HCT116 (cell line): Measurements from ENCODE around the gene OR1D2. TPM values are rescaled to one million over a fixed set of nuclear protein-coding genes. Genes with fewer than 3 reads are reported as not detected.

Experiments used
- ATAC-seq: fragments of 200-7000 bp; cut with Tn5 transposase; 2 replicates; pipeline ENCODE4 v1.9.1; 2020; ENCODE audit warnings: mild to moderate bottlenecking, moderate library complexity
- BruUV-seq: library from RNA; stranded (reverse); fragments of 400-500 nt; replicated peaks from 2 replicates; lab custom pipeline; 2021; lab: Mats Ljungman, UMichigan
- CTCF ChIA-PET: fragments of 300-600 bp; sonication (Branson Sonifier 250); formaldehyde crosslinking; loops from one replicate; lab custom pipeline; 2021; ENCODE audit warnings: antibody characterized with exemption; lab: Charles Lee
- POLR2A ChIA-PET: fragments of 300-600, 350-600 bp; sonication (Branson Sonifier 250); formaldehyde crosslinking; loops from one replicate; lab custom pipeline; 2021; ENCODE audit warnings: antibody characterized with exemption; lab: Charles Lee
- RAD21 ChIA-PET, 2 experiments: fragments of 300-600 bp; sonication (Branson Sonifier 250); formaldehyde crosslinking; loops; one replicate each; lab custom pipeline; 2023; ENCODE audit warnings: low total read pairs in 2 of 2; ENCODE audit not compliant: uncharacterized antibody in 2 of 2, unreplicated experiment in 2 of 2, low non-redundant PET in 1 of 2; lab: Charles Lee
- DNase-seq: peaks from one replicate; pipeline ENCODE4 v3.0.0-alpha.2; 2010; ENCODE audit warnings: low read depth, low spot score
- H2AFZ ChIP-seq: fragments of 200-600 bp; shearing (Covaris generic), sonication (generic); 2 replicates; pipeline ENCODE4 v1.6.1; 2017; ENCODE audit warnings: low read depth, mixed run types, mixed read lengths, antibody characterized with exemption, low read length; ENCODE audit not compliant: poor library complexity, severe bottlenecking
- H3K27ac ChIP-seq: 2 replicates; pipeline ENCODE4 v1.5.1; 2012; ENCODE audit warnings: low read depth, low read length
- H3K27me3 ChIP-seq: fragments of 200-600 bp; sonication (generic); 2 replicates; pipeline ENCODE4 v1.6.1; 2016; ENCODE audit warnings: mixed run types, low read length, mixed read lengths; ENCODE audit not compliant: insufficient read depth
- H3K36me3 ChIP-seq, 2 experiments: fragments of 200-500 bp in 1 of 2; fragments of 200-600 bp in 1 of 2; sonication (Bioruptor generic) in 1 of 2; sonication (generic) in 1 of 2; 2 replicates each; pipeline versions ENCODE4 v1.5.1 to v1.6.1; 2014 to 2016; ENCODE audit warnings: low read length in 2 of 2, inconsistent platforms in 1 of 2, mixed read lengths in 1 of 2, mixed run types in 1 of 2; ENCODE audit not compliant: insufficient read depth in 2 of 2, control insufficient read depth in 1 of 2
- H3K4me1 ChIP-seq, 2 experiments: fragments of 200-600 bp in 1 of 2; sonication (generic) in 1 of 2; 2 replicates each; pipeline versions ENCODE4 v1.5.1 to v1.6.1; 2012 to 2017; ENCODE audit warnings: low read length in 2 of 2, inconsistent platforms in 1 of 2, mild to moderate bottlenecking in 1 of 2, mixed read lengths in 1 of 2, mixed run types in 1 of 2, moderate library complexity in 1 of 2; ENCODE audit not compliant: insufficient read depth in 2 of 2, control insufficient read depth in 1 of 2
- H3K4me2 ChIP-seq: fragments of 200-600 bp; sonication (generic); 2 replicates; pipeline ENCODE4 v1.6.1; 2017; ENCODE audit warnings: mixed run types, low read length, mixed read lengths
- H3K4me3 ChIP-seq, 2 experiments: fragments of 200-600 bp in 1 of 2; sonication (generic) in 1 of 2; replicated peaks in 1 of 2; 2 replicates each; pipeline ENCODE4 v1.5.1; 2011 to 2016; ENCODE audit warnings: low read length in 2 of 2, control low read depth in 1 of 2, low read depth in 1 of 2, mild to moderate bottlenecking in 1 of 2, mixed read lengths in 1 of 2, mixed run types in 1 of 2
- H3K79me2 ChIP-seq: fragments of 200-600 bp; sonication (generic); 2 replicates; pipeline ENCODE4 v1.6.1; 2017; ENCODE audit warnings: mild to moderate bottlenecking, mixed run types, low read length, moderate library complexity, mixed read lengths; ENCODE audit not compliant: insufficient read depth
- H3K9ac ChIP-seq: fragments of 200-600 bp; sonication (generic); 2 replicates; pipeline ENCODE4 v1.6.1; 2016; ENCODE audit warnings: low read length, mixed read lengths
- H3K9me2 ChIP-seq: fragments of 200-600 bp; sonication (generic), shearing (Covaris generic); 2 replicates; pipeline ENCODE4 v1.6.1; 2017; ENCODE audit warnings: mixed run types, mild to moderate bottlenecking, moderate library complexity; ENCODE audit not compliant: insufficient read depth
- H3K9me3 ChIP-seq, 2 experiments: fragments of 200-500 bp in 1 of 2; fragments of 200-600 bp in 1 of 2; sonication (Bioruptor generic) in 1 of 2; sonication (generic) in 1 of 2; 2 replicates each; pipeline ENCODE4 v1.6.1; 2014 to 2017; ENCODE audit warnings: low read length in 2 of 2, mixed read lengths in 2 of 2, inconsistent platforms in 1 of 2, low read depth in 1 of 2, mild to moderate bottlenecking in 1 of 2, mixed run types in 1 of 2, moderate library complexity in 1 of 2; ENCODE audit not compliant: control insufficient read depth in 1 of 2, insufficient read depth in 1 of 2
- H4K20me1 ChIP-seq: fragments of 200-600 bp; sonication (generic), shearing (Covaris generic); 2 replicates; pipeline ENCODE4 v1.6.1; 2017; ENCODE audit warnings: mixed run types, mild to moderate bottlenecking, moderate library complexity; ENCODE audit not compliant: insufficient read depth
- CBX3 ChIP-seq: IDR thresholded peaks from 2 replicates; pipeline ENCODE4 v1.6.1; 2012; ENCODE audit warnings: low read depth
- EZH2 ChIP-seq: fragments of 200-600 bp; sonication (generic); IDR thresholded peaks from 2 replicates; pipeline ENCODE4 v1.6.1; 2017; ENCODE audit warnings: antibody characterized with exemption, mixed run types
- EZH2phosphoT487 ChIP-seq: fragments of 200-600 bp; IDR thresholded peaks from 2 replicates; pipeline ENCODE4 v1.6.1; 2018; ENCODE audit warnings: antibody characterized with exemption, borderline replicate concordance
- FOSL1 ChIP-seq: IDR thresholded peaks from 2 replicates; pipeline ENCODE4 v1.6.1; 2012; ENCODE audit warnings: low read depth
- JUND ChIP-seq: IDR thresholded peaks from 2 replicates; pipeline ENCODE4 v1.6.1; 2012
- POLR2A ChIP-seq: IDR thresholded peaks from 2 replicates; pipeline ENCODE4 v1.7.0; 2011; ENCODE audit warnings: borderline replicate concordance; ENCODE audit not compliant: insufficient read depth, insufficient read length; ENCODE audit errors: extremely low read depth
- SP1 ChIP-seq: IDR thresholded peaks from 2 replicates; pipeline ENCODE4 v1.6.1; 2012; ENCODE audit warnings: low read depth
- SRF ChIP-seq: IDR thresholded peaks from 2 replicates; pipeline ENCODE4 v1.6.1; 2012; ENCODE audit warnings: low read depth
- TCF7L2 ChIP-seq: IDR thresholded peaks from 2 replicates; pipeline ENCODE4 v1.7.0; 2011; ENCODE audit warnings: borderline replicate concordance, inconsistent platforms; ENCODE audit not compliant: insufficient read depth, insufficient read length; ENCODE audit errors: extremely low read depth
- YY1 ChIP-seq: IDR thresholded peaks from 2 replicates; pipeline ENCODE4 v1.6.1; 2011; ENCODE audit warnings: low read length, low read depth, moderate library complexity, mild to moderate bottlenecking; ENCODE audit not compliant: insufficient replicate concordance; ENCODE audit errors: extremely low read depth
- intact Hi-C: fragments of 100-400 bp; cut with micrococcal nuclease; formaldehyde crosslinking; loops from 2 replicates; pipeline ENCODE4 v1.10.0; 2022
- total RNA-seq: library from RNA; stranded (reverse); gene quantifications from one replicate; pipeline ENCODE4 v1.2.1, GENCODE V29; 2021; ENCODE audit not compliant: unreplicated experiment
- TF ChIP-seq, protein P1 (sequence below): IDR thresholded peaks from 2 replicates; pipeline ENCODE4 v1.6.1; 2012
- TF ChIP-seq, protein P2 (sequence below), 3 experiments: fragments of 200-600 bp in 1 of 3; sonication (generic) in 1 of 3; IDR thresholded peaks in 2 of 3; conservative IDR thresholded peaks in 1 of 3; 2 replicates each; pipeline ENCODE4 v1.5.1; 2012 to 2017; ENCODE audit warnings: low read depth in 2 of 3, low read length in 2 of 3, antibody characterized with exemption in 1 of 3, borderline replicate concordance in 1 of 3, control low read depth in 1 of 3, mild to moderate bottlenecking in 1 of 3, mixed read lengths in 1 of 3, mixed run types in 1 of 3, moderate library complexity in 1 of 3; ENCODE audit not compliant: insufficient read depth in 1 of 3
- TF ChIP-seq, protein P3 (sequence below): IDR thresholded peaks from 2 replicates; pipeline ENCODE4 v1.6.1; 2012; ENCODE audit warnings: low read depth

OR1D2 gene
- total RNA-seq, 1 experiment from 2014 or later, result not detected

DNA sequence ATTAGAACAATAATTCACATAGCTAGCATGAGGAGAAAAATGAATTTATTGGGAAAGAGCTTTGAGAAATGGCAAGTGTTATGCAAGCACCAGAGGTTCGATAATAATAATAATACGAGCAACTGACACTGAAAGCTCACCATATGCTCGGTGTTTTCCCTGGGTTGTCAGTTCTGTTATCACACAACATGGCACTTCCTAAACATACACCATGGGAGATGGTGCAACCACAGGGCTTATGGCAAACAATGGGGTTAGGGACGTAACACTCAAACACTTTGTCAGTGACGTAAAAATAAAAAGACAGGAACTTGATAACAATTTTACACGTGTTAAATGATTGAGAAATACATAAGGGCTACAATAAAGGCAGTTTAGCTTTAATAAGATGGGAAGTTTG lies 64.5 kb downstream of the OR1D2 start:
- H3K4me3 ChIP-seq, result no peak overlapping the region
- H2AFZ ChIP-seq, result no peak overlapping the region
- no peaks in the 10 kb centered on the region for H3K27me3 ChIP-seq
- CTCF ChIA-PET, result interaction anchor here (1.1 kb wide), 1 partner anchor 9 kb away, joined by 3 read pairs; no protein-coding TSS in a partner anchor
- peaks cover 5 to 17% of the 10 kb centered on the region in 2 experiments; a peak in 2 of 4 replicates for H3K9me3 ChIP-seq
- no peak overlapping the region for H3K27ac ChIP-seq
- no peaks in the 10 kb centered on the region for H3K4me1 ChIP-seq
- DNase-seq (no peak), ATAC-seq (no peak)
- RAD21 ChIA-PET, result no interaction called here
- POLR2A ChIA-PET, result no interaction called here
- BruUV-seq, result no TSS peak
- no peaks in the 10 kb centered on the region for H3K9me2 ChIP-seq
- no peaks in the 10 kb centered on the region for H3K79me2 ChIP-seq
- no peak overlapping the region for H3K9ac ChIP-seq
- intact Hi-C loops, result loop anchor here (10.0 kb wide), 1 partner anchor 495 kb away; no protein-coding TSS in a partner anchor
- H4K20me1 ChIP-seq, result no peaks in the 10 kb centered on the region
- no peak overlapping the region for H3K4me2 ChIP-seq
- no peak for TF ChIP-seq JUND
- TF ChIP-seq, protein P1, sequence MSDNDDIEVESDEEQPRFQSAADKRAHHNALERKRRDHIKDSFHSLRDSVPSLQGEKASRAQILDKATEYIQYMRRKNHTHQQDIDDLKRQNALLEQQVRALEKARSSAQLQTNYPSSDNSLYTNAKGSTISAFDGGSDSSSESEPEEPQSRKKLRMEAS, result no peak
- no peak for TF ChIP-seq EZH2
- no peak for TF ChIP-seq YY1
- no peak for TF ChIP-seq EZH2phosphoT487
- TF ChIP-seq, protein P2, sequence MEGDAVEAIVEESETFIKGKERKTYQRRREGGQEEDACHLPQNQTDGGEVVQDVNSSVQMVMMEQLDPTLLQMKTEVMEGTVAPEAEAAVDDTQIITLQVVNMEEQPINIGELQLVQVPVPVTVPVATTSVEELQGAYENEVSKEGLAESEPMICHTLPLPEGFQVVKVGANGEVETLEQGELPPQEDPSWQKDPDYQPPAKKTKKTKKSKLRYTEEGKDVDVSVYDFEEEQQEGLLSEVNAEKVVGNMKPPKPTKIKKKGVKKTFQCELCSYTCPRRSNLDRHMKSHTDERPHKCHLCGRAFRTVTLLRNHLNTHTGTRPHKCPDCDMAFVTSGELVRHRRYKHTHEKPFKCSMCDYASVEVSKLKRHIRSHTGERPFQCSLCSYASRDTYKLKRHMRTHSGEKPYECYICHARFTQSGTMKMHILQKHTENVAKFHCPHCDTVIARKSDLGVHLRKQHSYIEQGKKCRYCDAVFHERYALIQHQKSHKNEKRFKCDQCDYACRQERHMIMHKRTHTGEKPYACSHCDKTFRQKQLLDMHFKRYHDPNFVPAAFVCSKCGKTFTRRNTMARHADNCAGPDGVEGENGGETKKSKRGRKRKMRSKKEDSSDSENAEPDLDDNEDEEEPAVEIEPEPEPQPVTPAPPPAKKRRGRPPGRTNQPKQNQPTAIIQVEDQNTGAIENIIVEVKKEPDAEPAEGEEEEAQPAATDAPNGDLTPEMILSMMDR (IDR thresholded peaks at IDR 0.05 in 2 of 3, conservative IDR thresholded peaks at IDR 0.05 in 1 of 3; ENCODE audit: borderline replicate concordance in 1 of 3, insufficient read depth in 1 of 3, low read depth in 2 of 3, low read length in 2 of 3), result no peak
- TF ChIP-seq SRF, result no peak
- TF ChIP-seq SP1, result no peak
- TF ChIP-seq, protein P3, sequence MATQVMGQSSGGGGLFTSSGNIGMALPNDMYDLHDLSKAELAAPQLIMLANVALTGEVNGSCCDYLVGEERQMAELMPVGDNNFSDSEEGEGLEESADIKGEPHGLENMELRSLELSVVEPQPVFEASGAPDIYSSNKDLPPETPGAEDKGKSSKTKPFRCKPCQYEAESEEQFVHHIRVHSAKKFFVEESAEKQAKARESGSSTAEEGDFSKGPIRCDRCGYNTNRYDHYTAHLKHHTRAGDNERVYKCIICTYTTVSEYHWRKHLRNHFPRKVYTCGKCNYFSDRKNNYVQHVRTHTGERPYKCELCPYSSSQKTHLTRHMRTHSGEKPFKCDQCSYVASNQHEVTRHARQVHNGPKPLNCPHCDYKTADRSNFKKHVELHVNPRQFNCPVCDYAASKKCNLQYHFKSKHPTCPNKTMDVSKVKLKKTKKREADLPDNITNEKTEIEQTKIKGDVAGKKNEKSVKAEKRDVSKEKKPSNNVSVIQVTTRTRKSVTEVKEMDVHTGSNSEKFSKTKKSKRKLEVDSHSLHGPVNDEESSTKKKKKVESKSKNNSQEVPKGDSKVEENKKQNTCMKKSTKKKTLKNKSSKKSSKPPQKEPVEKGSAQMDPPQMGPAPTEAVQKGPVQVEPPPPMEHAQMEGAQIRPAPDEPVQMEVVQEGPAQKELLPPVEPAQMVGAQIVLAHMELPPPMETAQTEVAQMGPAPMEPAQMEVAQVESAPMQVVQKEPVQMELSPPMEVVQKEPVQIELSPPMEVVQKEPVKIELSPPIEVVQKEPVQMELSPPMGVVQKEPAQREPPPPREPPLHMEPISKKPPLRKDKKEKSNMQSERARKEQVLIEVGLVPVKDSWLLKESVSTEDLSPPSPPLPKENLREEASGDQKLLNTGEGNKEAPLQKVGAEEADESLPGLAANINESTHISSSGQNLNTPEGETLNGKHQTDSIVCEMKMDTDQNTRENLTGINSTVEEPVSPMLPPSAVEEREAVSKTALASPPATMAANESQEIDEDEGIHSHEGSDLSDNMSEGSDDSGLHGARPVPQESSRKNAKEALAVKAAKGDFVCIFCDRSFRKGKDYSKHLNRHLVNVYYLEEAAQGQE, result no peak
- no peak for TF ChIP-seq CBX3
- TF ChIP-seq TCF7L2, result no peak
- no peak for TF ChIP-seq FOSL1
- TF ChIP-seq POLR2A, result no peak
- no peaks in the 10 kb centered on the region for H3K36me3 ChIP-seq
